Renal cortex interstitium (tissue), 11 donors: ENCODE data around the gene PSD4. TPM values are rescaled to one million over a fixed set of nuclear protein-coding genes. Genes with fewer than 3 reads are reported as not detected.

ENCODE experiments used
- DNase-seq, 11 donors: peaks; one replicate each; pipeline ENCODE4 v3.0.0-alpha.2; 2013; ENCODE audit warnings: low read depth in 9 of 11, low spot score in 4 of 11; ENCODE audit errors: extremely low read depth in 1 of 11
- polyA plus RNA-seq, 3 donors: library from polyadenylated mRNA; unstranded; fragments of 120-200 nt; gene quantifications; one replicate each; pipeline ENCODE4 v1.2.1, GENCODE V29; 2013; ENCODE audit not compliant: insufficient read length in 3 of 3

PSD4 gene
- polyA plus RNA-seq, 3 donors = 7.1 to 11.1 (median 9.4) TPM

- DNase-seq = peak in 6 of 11 donors; percentile 60 to 77 (median 70)
Observed at GRCh38 chr2:113212245-113213060, 38.7 kb downstream of the PSD4 start.

- no peak for DNase-seq
Observed at GRCh38 chr2:113213061-113213930, 39.5 kb downstream of the PSD4 start.

GRCh38 chr2:113214141-113214540 lies 40.4 kb downstream of the PSD4 start:
- DNase-seq = no peak

GRCh38 chr2:113215056-113215455 lies 41.3 kb downstream of the PSD4 start:
- DNase-seq = no peak

- no peak for DNase-seq
Observed at GRCh38 chr2:113216321-113216720, 42.5 kb downstream of the PSD4 start.

GRCh38 chr2:113216891-113217454 lies 43.2 kb downstream of the PSD4 start:
- no peak for DNase-seq

- DNase-seq = no peak
Observed at GRCh38 chr2:113217455-113218282, 43.9 kb downstream of the PSD4 start.

- DNase-seq = peak in 5 of 11 donors; percentile 62 to 84 (median 68)
Observed at GRCh38 chr2:113218283-113219091, 44.7 kb downstream of the PSD4 start.

GRCh38 chr2:113219092-113219441 lies 45.3 kb downstream of the PSD4 start:
- DNase-seq = no peak

- no peak for DNase-seq
Observed at GRCh38 chr2:113219525-113219888, 45.7 kb downstream of the PSD4 start.

GRCh38 chr2:113219889-113220641 lies 46.3 kb downstream of the PSD4 start:
- no peak for DNase-seq

- DNase-seq = no peak
Observed at GRCh38 chr2:113220970-113221708, 47.4 kb downstream of the PSD4 start.

- DNase-seq = no peak
Observed at GRCh38 chr2:113221846-113222245, 48.1 kb downstream of the PSD4 start.

- no peak for DNase-seq
Observed at GRCh38 chr2:113223813-113224212, 50.0 kb downstream of the PSD4 start.

- no peak for DNase-seq
Observed at GRCh38 chr2:113224647-113225236, 51.0 kb downstream of the PSD4 start.
